PC-3 (cell line): ENCODE data around the gene LEF1. TPM values are rescaled to one million over a fixed set of nuclear protein-coding genes. Genes with fewer than 3 reads are reported as not detected.
A peak's percentile ranks its signal among the peaks of the same experiment; 100 is the strongest.

Experiments used
- ATAC-seq: fragments of 200-7000 bp; cut with Tn5 transposase; 2 replicates; pipeline ENCODE4 v1.9.1; 2020; ENCODE audit warnings: mild to moderate bottlenecking, moderate library complexity
- BruUV-seq: library from RNA; stranded (reverse); fragments of 400-500 nt; replicated peaks from 2 replicates; lab custom pipeline; 2021; lab: Mats Ljungman, UMichigan
- CTCF ChIA-PET: fragments of 300-600 bp; sonication (Branson Sonifier 250); formaldehyde crosslinking; loops from one replicate; lab custom pipeline; 2022; ENCODE audit warnings: antibody characterized with exemption; lab: Charles Lee
- POLR2A ChIA-PET: fragments of 300-600 bp; sonication (Branson Sonifier 250); formaldehyde crosslinking; loops from one replicate; lab custom pipeline; 2022; ENCODE audit warnings: antibody characterized with exemption; ENCODE audit not compliant: unreplicated experiment; lab: Charles Lee
- DNase-seq: peaks from one replicate; pipeline ENCODE4 v3.0.0-alpha.2; 2015
- H2AFZ ChIP-seq: fragments of 300-600 bp; sonication (generic); 2 replicates; pipeline ENCODE4 v1.6.0; 2016; ENCODE audit warnings: antibody characterized with exemption, low read length
- H3F3A ChIP-seq: fragments of 300-600 bp; sonication (generic); one replicate; pipeline ENCODE4 v1.6.0; 2017; ENCODE audit warnings: antibody characterized with exemption, low read length, control low read depth, mild to moderate bottlenecking; ENCODE audit not compliant: unreplicated experiment
- H3K27ac ChIP-seq: fragments of 300-600 bp; sonication (generic); 2 replicates; pipeline ENCODE4 v1.5.1; 2016; ENCODE audit warnings: mild to moderate bottlenecking, low read length
- H3K27me3 ChIP-seq: fragments of 300-600 bp; sonication (generic); 2 replicates; pipeline ENCODE4 v1.6.1; 2016; ENCODE audit warnings: low read length, mixed read lengths
- H3K36me3 ChIP-seq: fragments of 300-600 bp; sonication (generic); 2 replicates; pipeline ENCODE4 v1.6.1; 2016; ENCODE audit warnings: low read depth, mixed run types, low read length, mixed read lengths
- H3K4me1 ChIP-seq: fragments of 300-600 bp; sonication (generic); 2 replicates; pipeline ENCODE4 v1.5.1; 2016; ENCODE audit warnings: low read length; ENCODE audit not compliant: insufficient read depth
- H3K4me2 ChIP-seq: fragments of 300-600 bp; sonication (generic); 2 replicates; pipeline ENCODE4 v1.6.0; 2016; ENCODE audit warnings: low read length
- H3K4me3 ChIP-seq: fragments of 300-600 bp; sonication (generic); 2 replicates; pipeline ENCODE4 v1.5.1; 2016; ENCODE audit warnings: mild to moderate bottlenecking, low read length, mixed read lengths
- H3K79me2 ChIP-seq: fragments of 300-600 bp; sonication (generic); 2 replicates; pipeline ENCODE4 v1.6.1; 2017; ENCODE audit warnings: low read length, mixed read lengths
- H3K9ac ChIP-seq: fragments of 300-600 bp; sonication (generic); 2 replicates; pipeline ENCODE4 v1.6.0; 2016; ENCODE audit warnings: mild to moderate bottlenecking, low read length
- H3K9me2 ChIP-seq: fragments of 300-600 bp; sonication (generic); replicated peaks from 2 replicates; pipeline ENCODE4 v1.6.1; 2016; ENCODE audit warnings: mixed run types, low read length, mixed read lengths
- H3K9me3 ChIP-seq: fragments of 300-600 bp; sonication (generic); 2 replicates; pipeline ENCODE4 v1.6.1; 2016; ENCODE audit warnings: low read length, mixed read lengths
- H4K20me1 ChIP-seq: fragments of 300-600 bp; sonication (generic); 2 replicates; pipeline ENCODE4 v1.6.1; 2016; ENCODE audit warnings: low read length, mixed read lengths
- CTCF ChIP-seq: fragments of 300-600 bp; sonication (generic); conservative IDR thresholded peaks from 2 replicates; pipeline ENCODE4 v1.5.1; 2017; ENCODE audit warnings: antibody characterized with exemption, low read depth, mild to moderate bottlenecking, low read length
- EZH2 ChIP-seq: fragments of 300-600 bp; sonication (generic); IDR thresholded peaks from one replicate; pipeline ENCODE4 v1.6.1; 2017; ENCODE audit warnings: antibody characterized with exemption, mild to moderate bottlenecking, low read length; ENCODE audit not compliant: unreplicated experiment
- EZH2phosphoT487 ChIP-seq: fragments of 300-600 bp; sonication (generic); IDR thresholded peaks from 2 replicates; pipeline ENCODE4 v1.6.1; 2018; ENCODE audit warnings: mild to moderate bottlenecking, antibody characterized with exemption, low read length, borderline replicate concordance
- intact Hi-C: fragments of 100-400 bp; cut with micrococcal nuclease; formaldehyde crosslinking; loops from 2 replicates; pipeline ENCODE4 v1.9.0; 2023
- total RNA-seq: library from RNA; depleted of rRNA; stranded (reverse); fragments of >200 nt; gene quantifications from 2 replicates; pipeline ENCODE4 v1.2.3, GENCODE V29; 2014

LEF1 gene
- total RNA-seq, 1 experiment from 2014 or later, result 2.4 TPM

GRCh38 chr4:108045687-108046024 lies 123.1 kb downstream of the LEF1 start:
- peaks cover 20% of the 10 kb centered on the region for H3K4me1 ChIP-seq
- CTCF ChIA-PET, result interaction anchor here (0.6 kb wide), 1 partner anchor 13 kb away, joined by 3 read pairs; no protein-coding TSS in a partner anchor
- peak overlapping the region; percentile 59 for H3K27ac ChIP-seq
- ATAC-seq, result peak; percentile 65
- H3K36me3 ChIP-seq, result no peaks in the 10 kb centered on the region
- intact Hi-C loops, result no loop called here
- H3K79me2 ChIP-seq, result no peaks in the 10 kb centered on the region
- no TSS peak for BruUV-seq
- DNase-seq, result peak; percentile 51
- H3K4me2 ChIP-seq, result peak overlapping the region; percentile 41
- H4K20me1 ChIP-seq, result no peaks in the 10 kb centered on the region
- TF ChIP-seq EZH2phosphoT487 (no peak), EZH2 (no peak), CTCF (no peak)
- 0 out of 2 replicates have a peak overlapping the region, but pooled peaks have one; percentile 18 for H3K9ac ChIP-seq
- POLR2A ChIA-PET, result no interaction called here
- H3K4me3 ChIP-seq, result no peak overlapping the region
- no peaks in the 10 kb centered on the region for H3K9me2 ChIP-seq
- H2AFZ ChIP-seq, result no peak overlapping the region
- no peaks in the 10 kb centered on the region for H3F3A ChIP-seq
- no peaks in the 10 kb centered on the region for H3K27me3 ChIP-seq
- H3K9me3 ChIP-seq, result no peaks in the 10 kb centered on the region

DNA sequence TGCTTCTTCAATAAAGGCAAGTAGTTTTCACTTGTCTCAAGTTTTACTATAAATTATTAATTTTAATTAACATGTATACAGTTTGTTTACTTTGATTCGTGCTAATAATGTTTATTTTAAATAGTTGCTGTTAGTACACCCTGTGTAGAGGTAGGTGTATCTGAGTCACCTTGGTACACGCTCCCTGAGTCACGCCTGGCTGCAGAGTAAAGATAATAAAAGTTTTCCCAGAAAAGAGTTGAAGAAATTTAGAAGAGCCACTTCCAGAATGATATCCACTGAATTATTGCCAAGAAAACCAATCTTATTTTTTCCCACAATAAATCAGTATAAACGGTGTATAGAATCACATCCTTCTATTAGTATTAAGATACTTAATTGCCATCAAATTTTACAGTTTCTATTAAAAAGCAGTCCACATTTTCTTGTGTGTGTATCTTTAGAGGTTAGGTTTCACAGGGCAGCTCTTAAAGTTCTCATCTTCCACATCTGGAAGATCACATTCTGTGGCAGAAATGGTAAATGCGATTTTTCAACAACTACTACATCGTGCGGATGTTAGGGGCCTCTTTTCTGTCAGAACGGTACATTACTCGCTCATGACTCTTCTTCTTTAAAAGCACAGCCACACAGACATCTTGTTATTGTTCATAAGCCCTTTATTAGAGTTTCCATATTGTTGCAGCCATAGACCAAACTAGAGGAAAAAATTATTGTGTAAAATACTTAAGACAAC lies 123.6 kb downstream of the LEF1 start:
- peak overlapping the region; percentile 59 for H3K27ac ChIP-seq
- TF ChIP-seq EZH2phosphoT487, result no peak
- H3K79me2 ChIP-seq, result no peaks in the 10 kb centered on the region
- ChIA-PET CTCF (interaction anchor here (0.6 kb wide), 1 partner anchor 14 kb away, joined by 3 read pairs; no protein-coding TSS in a partner anchor), POLR2A (no interaction called here)
- H2AFZ ChIP-seq, result no peak overlapping the region
- DNase-seq (peak; percentile 56), ATAC-seq (peak; percentile 90)
- intact Hi-C loops, result no loop called here
- no peaks in the 10 kb centered on the region for H3K27me3 ChIP-seq
- no peaks in the 10 kb centered on the region for H3F3A ChIP-seq
- no peaks in the 10 kb centered on the region for H3K36me3 ChIP-seq
- no TSS peak for BruUV-seq
- H3K9ac ChIP-seq, result peak overlapping the region; percentile 18; the same call in 1 of the 2 replicates
- H3K4me2 ChIP-seq, result peak overlapping the region; percentile 46
- H3K4me3 ChIP-seq, result peak overlapping the region; percentile 11; the same call in 1 of the 2 replicates
- H3K9me2 ChIP-seq, result no peaks in the 10 kb centered on the region
- peaks cover 20% of the 10 kb centered on the region for H3K4me1 ChIP-seq
- H4K20me1 ChIP-seq, result no peaks in the 10 kb centered on the region
- no peaks in the 10 kb centered on the region for H3K9me3 ChIP-seq

DNA sequence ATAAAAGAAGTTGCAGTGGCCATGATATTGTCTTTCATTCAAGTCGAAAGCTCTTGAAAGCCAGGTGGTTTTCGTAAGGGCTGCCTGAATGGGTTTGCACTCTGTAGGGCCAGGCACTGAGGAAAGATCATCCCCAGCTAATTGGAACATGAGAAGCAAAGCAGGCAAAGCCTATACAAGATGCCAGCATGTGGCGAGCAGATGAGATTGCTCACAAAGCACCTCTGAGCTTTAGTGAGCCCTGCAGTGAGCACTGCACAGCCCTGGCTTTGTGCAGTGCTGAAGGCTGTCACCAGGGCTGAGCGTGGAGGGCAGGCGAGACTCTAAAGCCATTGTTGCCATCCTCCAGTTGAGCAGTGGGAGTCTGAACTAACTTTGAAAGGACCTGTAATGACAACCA lies 125.2 kb downstream of the LEF1 start:
- Histone ChIP-seq H3K4me3 (no peak overlapping the region), H3K27me3 (no peaks in the 10 kb centered on the region), H3K36me3 (no peaks in the 10 kb centered on the region), H2AFZ (no peak overlapping the region), H3F3A (no peaks in the 10 kb centered on the region), H3K27ac (no peak overlapping the region), H3K4me1 (peaks cover 20% of the 10 kb centered on the region), H3K9me2 (no peaks in the 10 kb centered on the region), H3K9ac (no peak overlapping the region), H4K20me1 (no peaks in the 10 kb centered on the region), H3K79me2 (no peaks in the 10 kb centered on the region), H3K4me2 (no peak overlapping the region), H3K9me3 (no peaks in the 10 kb centered on the region)
- ChIA-PET CTCF (no interaction called here), POLR2A (no interaction called here)
- intact Hi-C loops, result no loop called here
- TF ChIP-seq EZH2phosphoT487 (no peak), CTCF (no peak), EZH2 (no peak)
- DNase-seq, result no peak
- BruUV-seq, result no TSS peak
- no peak for ATAC-seq
